B cell (primary cell): ENCODE measurements around the gene PLA2G12B. TPM values are rescaled to one million over a fixed set of nuclear protein-coding genes. Genes with fewer than 3 reads are reported as not detected.

Source experiments
- ATAC-seq: fragments of 200-7000 bp; cut with Tn5 transposase; one replicate; pipeline ENCODE4 v1.10.0; 2021; ENCODE audit warnings: low read depth, mild to moderate bottlenecking, moderate number of reproducible peaks, moderate library complexity
- CTCF ChIA-PET: fragments of 350-600 bp; sonication (Branson Sonifier 250); formaldehyde crosslinking; loops from one replicate; lab custom pipeline; 2021; ENCODE audit warnings: antibody characterized with exemption, inconsistent platforms; lab: Charles Lee
- POLR2A ChIA-PET: fragments of 350-600 bp; sonication (Branson Sonifier 250); formaldehyde crosslinking; loops from one replicate; lab custom pipeline; 2021; ENCODE audit warnings: antibody characterized with exemption; lab: Charles Lee
- DNase-seq: peaks from one replicate; pipeline ENCODE4 v3.0.0; 2013
- H2AFZ ChIP-seq: 2 replicates; pipeline ENCODE4 v1.6.1; 2012; ENCODE audit warnings: mild to moderate bottlenecking, low read depth, low read length; ENCODE audit not compliant: insufficient read depth, poor library complexity, severe bottlenecking
- H3K27ac ChIP-seq, 2 donors: 1 replicate in 1 of 2; 2 replicates in 1 of 2; pipeline ENCODE4 v1.5.1; 2012 to 2013; ENCODE audit warnings: low read length in 2 of 2, mild to moderate bottlenecking in 2 of 2, moderate library complexity in 1 of 2
- H3K27me3 ChIP-seq, 4 experiments: fragments of 200-600 bp in 1 of 4; sonication (generic) in 1 of 4; replicated peaks in 1 of 4; 1 replicate in 2 of 4; 2 replicates in 2 of 4; pipeline versions ENCODE4 v1.6.1 to v1.7.0; 2013 to 2016; ENCODE audit warnings: low read length in 3 of 4, mild to moderate bottlenecking in 2 of 4, mixed read lengths in 1 of 4, moderate library complexity in 1 of 4; ENCODE audit not compliant: insufficient read depth in 4 of 4, control insufficient read depth in 3 of 4; ENCODE audit errors: control extremely low read depth in 1 of 4
- H3K36me3 ChIP-seq, 2 experiments: replicated peaks in 1 of 2; 1 replicate in 1 of 2; 2 replicates in 1 of 2; pipeline versions ENCODE4 v1.6.1 to v1.7.1; 2013; ENCODE audit warnings: low read length in 1 of 2; ENCODE audit not compliant: insufficient read depth in 2 of 2, control insufficient read depth in 1 of 2; ENCODE audit errors: control extremely low read depth in 1 of 2, extremely low read depth in 1 of 2
- H3K4me1 ChIP-seq, 2 donors: fragments of 200-600 bp in 1 of 2; sonication (generic) in 1 of 2; 1 replicate in 1 of 2; 2 replicates in 1 of 2; pipeline versions ENCODE4 v1.5.1 to v1.6.1; 2013 to 2017; ENCODE audit warnings: low read length in 2 of 2; ENCODE audit not compliant: control insufficient read depth in 2 of 2, insufficient read depth in 2 of 2
- H3K4me2 ChIP-seq: replicated peaks from 2 replicates; pipeline ENCODE3; 2012; ENCODE audit warnings: mild to moderate bottlenecking, low read depth, low read length; ENCODE audit not compliant: poor library complexity, severe bottlenecking
- H3K4me3 ChIP-seq, 5 experiments: fragments of 200-600 bp in 1 of 5; sonication (generic) in 1 of 5; 1 replicate in 3 of 5; 2 replicates in 2 of 5; pipeline versions ENCODE4 v1.5.1 to v1.7.0; 2011 to 2016; ENCODE audit warnings: low read length in 4 of 5, mild to moderate bottlenecking in 4 of 5, low read depth in 2 of 5, control low read depth in 1 of 5, moderate library complexity in 1 of 5; ENCODE audit not compliant: insufficient read depth in 1 of 5; ENCODE audit errors: control extremely low read depth in 1 of 5, extremely low read depth in 1 of 5
- H3K79me2 ChIP-seq: fragments of 200-600 bp; sonication (generic); one replicate; pipeline ENCODE4 v1.6.0; 2016; ENCODE audit warnings: low read length; ENCODE audit not compliant: control insufficient read depth, insufficient read depth
- H3K9ac ChIP-seq: fragments of 200-600 bp; sonication (generic); 2 replicates; pipeline ENCODE4 v1.6.1; 2017; ENCODE audit warnings: mild to moderate bottlenecking, low read length, moderate library complexity
- H3K9me3 ChIP-seq, 3 donors: one replicate each; pipeline versions ENCODE4 v1.6.1 to v1.7.1; 2013; ENCODE audit warnings: low read length in 2 of 3; ENCODE audit not compliant: control insufficient read depth in 2 of 3, insufficient read depth in 1 of 3; ENCODE audit errors: control extremely low read depth in 1 of 3
- H4K20me1 ChIP-seq: 2 replicates; pipeline ENCODE4 v1.6.0; 2012; ENCODE audit warnings: mild to moderate bottlenecking, low read length; ENCODE audit not compliant: insufficient read depth, control insufficient read depth, poor library complexity, severe bottlenecking
- H3K27ac Mint-ChIP-seq: one replicate; pipeline ENCODE4 v1.8.0; 2021; ENCODE audit warnings: mixed read lengths
- H3K27me3 Mint-ChIP-seq: one replicate; pipeline ENCODE4 v1.8.0; 2021; ENCODE audit warnings: mixed read lengths
- H3K4me1 Mint-ChIP-seq: one replicate; pipeline ENCODE4 v1.8.0; 2021; ENCODE audit warnings: mixed read lengths
- H3K4me3 Mint-ChIP-seq: one replicate; pipeline ENCODE4 v1.8.0; 2021; ENCODE audit warnings: mixed read lengths
- H3K9me3 Mint-ChIP-seq: one replicate; pipeline ENCODE4 v1.8.0; 2022; ENCODE audit warnings: mixed read lengths; ENCODE audit not compliant: insufficient read depth
- CTCF ChIP-seq: fragments of 200-600 bp; IDR thresholded peaks from one replicate; pipeline ENCODE4 v1.8.0; 2022; ENCODE audit warnings: antibody characterized with exemption, mild to moderate bottlenecking
- EZH2 ChIP-seq: IDR thresholded peaks from 2 replicates; pipeline ENCODE4 v1.6.1; 2012; ENCODE audit warnings: borderline replicate concordance, low read depth, mild to moderate bottlenecking, moderate library complexity, low read length; ENCODE audit not compliant: insufficient read depth, poor library complexity, severe bottlenecking
- WGBS: methylation state at CpG from one replicate; pipeline ENCODE4 v1.1.5; 2013; ENCODE audit warnings: missing lambda C conversion rate; ENCODE audit not compliant: insufficient coverage; 5-methylcytosine and 5-hydroxymethylcytosine counted together
- intact Hi-C: fragments of 100-400 bp; cut with micrococcal nuclease; formaldehyde crosslinking; loops from one replicate; pipeline ENCODE4 v1.10.0; 2022
- polyA minus RNA-seq: library from RNA; depleted of rRNA, polyadenylated mRNA; stranded (reverse); fragments of >200 nt; gene quantifications from 2 replicates; pipeline ENCODE4 v1.2.3, GENCODE V29; 2012
- polyA plus RNA-seq: library from polyadenylated mRNA; depleted of rRNA; stranded (reverse); fragments of >200 nt; gene quantifications from 2 replicates; pipeline ENCODE4 v1.2.3, GENCODE V29; 2012
- total RNA-seq, 2 donors: library from RNA; stranded (reverse); fragments of 120-200 nt in 1 of 2; gene quantifications; 1 replicate in 1 of 2; 2 replicates in 1 of 2; pipeline versions ENCODE4 v1.2.3 to v1.2.4, GENCODE V29; 2013 to 2022

Gene PLA2G12B
- total RNA-seq (not detected in 2 replicates), polyA plus RNA-seq (not detected in 2 replicates), polyA minus RNA-seq (not detected in 2 replicates)
- total RNA-seq (2013): not detected

- DNase-seq (no peak), ATAC-seq (no peak)
- no peaks in the 10 kb centered on the region for H4K20me1 ChIP-seq
- no peak within 1 kb of the TSS for H3K4me3 Mint-ChIP-seq
- H3K4me1 ChIP-seq: no peaks in the 10 kb centered on the region
- H3K4me3 ChIP-seq: no peak within 1 kb of the TSS
- no peaks in the 10 kb centered on the region for H3K36me3 ChIP-seq
- intact Hi-C loops: no loop called here
- POLR2A ChIA-PET: no interaction called here
- TF ChIP-seq CTCF (no peak), EZH2 (no peak)
- CTCF ChIA-PET: no interaction called here
- H3K27me3 Mint-ChIP-seq: peaks cover 16% of the 10 kb centered on the region
- no peak within 1 kb of the TSS for H3K27ac ChIP-seq
- H3K4me2 ChIP-seq: no peak within 1 kb of the TSS
- no peak within 1 kb of the TSS for H3K9ac ChIP-seq
- no peaks in the 10 kb centered on the region for H3K79me2 ChIP-seq
- no peaks in the 10 kb centered on the region for H3K4me1 Mint-ChIP-seq
- no peaks in the 10 kb centered on the region for H3K9me3 Mint-ChIP-seq
- no peaks in the 10 kb centered on the region for H3K27me3 ChIP-seq
- WGBS: 98% methylated on average over 10 of the region's 12 CpGs
- H2AFZ ChIP-seq: no peak within 1 kb of the TSS
- H3K9me3 ChIP-seq: no peaks in the 10 kb centered on the region
- no peak within 1 kb of the TSS for H3K27ac Mint-ChIP-seq
These were observed at the start of gene PLA2G12B for GRCh38 chr10:72954596-72955554. TSS of gene PLA2G12B (minus strand) at chr10:72954806. CDS start at chr10:72954685, 121 bp downstream.

GRCh38 chr10:73003822-73004221, 49.2 kb upstream of the PLA2G12B start:
- Histone ChIP-seq H3K27me3 (no peaks in the 10 kb centered on the region), H3K4me1 (no peaks in the 10 kb centered on the region), H3K9me3 (no peaks in the 10 kb centered on the region), H3K79me2 (no peaks in the 10 kb centered on the region), H3K36me3 (peaks cover 6 to 20% of the 10 kb centered on the region in 2 experiments), H3K4me2 (no peak overlapping the region), H4K20me1 (no peaks in the 10 kb centered on the region), H3K27ac (no peak overlapping the region), H2AFZ (no peak overlapping the region), H3K4me3 (no peak overlapping the region), H3K9ac (no peak overlapping the region)
- intact Hi-C loops: no loop called here
- H3K27me3 Mint-ChIP-seq: no peaks in the 10 kb centered on the region
- no peaks in the 10 kb centered on the region for H3K9me3 Mint-ChIP-seq
- TF ChIP-seq CTCF (no peak), EZH2 (no peak)
- no peak for DNase-seq
- ChIA-PET CTCF (no interaction called here), POLR2A (no interaction called here)
- no peak overlapping the region for H3K27ac Mint-ChIP-seq
- no peak for ATAC-seq
- no peaks in the 10 kb centered on the region for H3K4me1 Mint-ChIP-seq
- H3K4me3 Mint-ChIP-seq: no peak overlapping the region
